ENCODE results near the gene DIAPH1.

The DIAPH1 gene

DNA sequence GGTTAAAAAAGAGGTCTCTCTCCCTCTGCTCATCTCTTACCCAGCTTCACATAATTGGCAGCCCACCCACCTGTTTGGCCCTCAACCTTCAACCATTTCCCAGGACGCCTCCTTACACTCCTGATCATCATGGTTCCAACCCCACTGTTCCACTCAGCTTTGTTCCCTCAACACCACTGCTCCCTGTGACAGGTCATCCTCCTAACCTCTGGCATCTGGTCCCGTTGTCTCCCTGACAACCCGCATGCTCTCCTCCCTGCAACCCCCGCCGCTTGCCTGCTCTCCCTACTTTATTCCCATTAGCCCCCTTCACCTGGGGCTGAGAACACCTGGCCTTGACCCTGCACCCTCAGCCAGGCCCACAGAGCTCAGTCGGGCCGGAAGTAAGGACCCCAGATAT is 117.0 kb downstream of the DIAPH1 start:
- no peak for DNase-seq

DNA sequence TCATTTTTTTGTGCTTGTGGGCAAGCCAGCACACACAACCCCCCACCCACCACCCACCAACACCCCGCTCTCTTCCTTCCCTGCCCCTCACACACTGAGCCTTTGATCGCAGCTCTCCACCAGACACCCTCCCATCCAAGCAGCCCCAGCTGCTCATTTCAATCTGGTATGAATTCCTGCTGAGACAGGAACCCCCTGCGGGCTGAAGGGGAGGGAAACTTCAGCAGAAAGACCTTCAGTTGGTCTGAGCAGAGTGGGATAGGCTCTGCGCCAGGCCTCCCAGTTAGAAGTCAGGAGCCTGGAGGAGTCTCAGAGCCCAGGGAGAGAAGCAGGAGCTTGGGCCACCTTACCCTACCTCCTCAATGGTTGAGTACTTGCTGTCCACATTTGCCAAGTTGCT is 122.8 kb downstream of the DIAPH1 start:
- no peak for DNase-seq

DNA sequence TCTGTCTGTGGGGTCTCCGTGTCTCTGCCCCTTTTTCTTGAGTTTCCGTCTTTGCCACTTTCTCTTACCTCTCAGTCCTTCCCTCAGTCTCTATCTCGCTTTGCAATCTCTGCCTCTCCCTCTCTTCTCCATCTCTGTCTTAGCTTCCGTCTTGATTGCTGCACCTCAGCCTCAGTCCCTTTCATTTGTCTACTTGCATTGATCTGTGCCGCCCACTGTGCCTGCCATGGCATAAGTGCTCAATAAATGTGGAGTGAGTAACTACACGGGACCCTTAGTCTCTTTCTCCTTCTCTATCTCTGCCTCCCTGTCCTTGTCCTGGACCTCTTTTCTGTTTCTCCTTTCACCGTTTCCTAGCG is 123.4 kb downstream of the DIAPH1 start:
- DNase-seq = no peak

DNA sequence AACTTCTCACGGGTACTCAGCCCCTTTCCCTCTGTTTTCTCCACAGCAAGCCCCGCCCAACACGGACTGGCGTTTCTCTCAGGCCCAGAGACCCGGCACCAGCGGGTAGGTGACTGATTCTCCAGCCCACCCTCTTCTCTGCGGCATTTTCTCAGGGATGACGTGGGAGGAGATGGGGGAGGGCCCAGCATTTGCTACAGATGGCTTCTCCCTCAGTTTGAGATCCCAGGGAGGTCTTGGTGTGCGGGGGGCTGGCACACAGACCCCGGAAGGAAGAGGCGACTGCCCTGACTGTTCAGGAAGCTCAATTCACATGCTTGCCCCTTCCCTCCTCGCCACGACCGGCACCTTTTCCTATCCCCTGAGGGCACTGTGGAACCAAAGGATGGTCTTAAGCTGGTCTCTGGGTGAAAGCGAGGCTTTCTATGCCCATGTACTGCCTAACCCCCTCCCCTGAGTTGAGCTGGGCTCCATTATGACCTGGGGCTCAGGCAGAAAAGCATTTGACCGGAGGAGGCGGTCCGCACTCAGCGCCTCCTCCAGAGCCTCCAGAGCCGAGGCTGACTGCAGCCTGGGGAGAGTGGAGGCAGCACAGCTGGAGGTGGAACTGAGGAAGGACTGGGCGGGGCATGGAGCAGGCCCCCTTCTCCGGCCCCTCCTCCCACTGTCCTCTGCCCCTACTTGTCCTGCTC is 123.9 kb downstream of the DIAPH1 start:
- DNase-seq = no peak

DNA sequence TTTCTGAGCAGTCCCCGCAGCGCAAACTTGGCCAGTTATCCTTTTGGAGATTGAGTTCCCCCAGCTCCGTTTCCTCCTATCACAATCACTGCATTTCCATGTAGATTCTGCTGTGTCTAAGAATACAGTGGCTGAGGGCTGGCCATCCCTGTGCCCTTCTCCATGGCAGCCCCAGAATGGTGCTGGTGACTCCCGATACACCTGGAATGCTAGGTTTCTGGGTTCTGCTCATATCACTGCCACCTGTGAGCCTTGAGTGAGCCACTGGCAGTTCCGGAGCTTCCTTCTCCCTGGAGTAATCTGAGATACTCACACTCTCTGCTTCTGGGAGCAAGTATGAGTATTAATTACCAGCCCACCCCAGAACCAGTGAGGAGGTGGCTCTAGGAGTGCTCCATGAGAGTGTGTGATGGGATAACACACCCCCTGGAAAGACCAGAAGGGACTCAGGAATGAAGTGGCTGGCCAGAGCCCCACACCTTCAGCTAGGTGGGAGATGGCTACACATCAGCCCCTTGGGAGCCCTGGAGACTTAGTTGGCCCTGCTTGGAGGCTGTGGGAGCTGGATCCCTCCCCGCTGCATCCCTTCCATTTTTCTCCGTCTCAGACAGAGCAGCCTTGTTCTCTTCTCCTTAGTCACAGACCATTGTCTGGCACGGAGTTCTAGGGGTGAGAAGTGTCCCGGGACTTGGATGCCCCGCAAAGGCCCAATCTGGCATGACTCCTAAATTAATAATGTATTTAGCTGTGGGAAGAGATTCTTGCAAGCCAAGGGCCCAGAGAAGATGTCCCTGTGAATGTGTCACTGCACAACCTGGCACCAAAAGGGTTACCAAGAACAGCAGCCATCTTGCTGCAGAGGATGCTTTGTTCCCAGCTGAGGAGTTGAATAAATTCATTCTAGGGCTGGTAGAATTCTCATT is 125.0 kb downstream of the DIAPH1 start:
- DNase-seq = no peak

DNA sequence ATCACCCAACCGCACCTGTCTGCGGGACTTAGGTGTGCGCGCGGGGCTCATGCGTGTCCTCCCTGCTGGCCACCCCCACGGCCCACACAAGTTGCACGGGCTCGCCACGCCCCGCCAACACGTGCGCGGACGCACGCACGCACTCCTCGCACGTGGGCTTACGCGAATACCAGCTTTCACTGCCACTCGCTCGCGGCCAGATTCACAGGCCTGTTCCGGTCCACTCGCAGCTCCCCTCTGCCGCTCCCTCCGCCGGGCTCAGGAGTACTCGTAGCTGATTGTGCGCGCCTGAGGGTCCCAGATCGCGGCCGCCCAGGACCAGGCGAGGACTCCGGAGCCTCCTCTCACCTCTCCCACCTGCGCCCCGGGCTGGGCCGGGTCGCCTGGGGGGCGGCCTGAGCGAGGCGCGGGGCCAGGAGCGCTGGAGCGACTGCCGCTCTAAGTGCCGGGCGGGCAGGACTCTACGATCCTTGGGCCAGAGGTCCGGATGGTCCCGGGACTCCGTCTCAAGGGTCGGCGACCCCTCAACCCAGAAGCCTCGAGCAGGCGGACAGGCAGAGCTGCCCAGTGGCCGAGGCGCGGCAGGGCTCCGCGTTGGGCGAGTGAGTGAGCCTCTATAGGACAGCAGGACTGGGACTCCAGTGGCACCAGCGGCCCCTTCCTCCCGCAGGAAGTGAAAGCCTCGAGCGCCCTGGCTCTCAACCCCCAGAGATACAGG is 126.5 kb downstream of the DIAPH1 start:
- peak; percentile 20 to 61 for DNase-seq

DNA sequence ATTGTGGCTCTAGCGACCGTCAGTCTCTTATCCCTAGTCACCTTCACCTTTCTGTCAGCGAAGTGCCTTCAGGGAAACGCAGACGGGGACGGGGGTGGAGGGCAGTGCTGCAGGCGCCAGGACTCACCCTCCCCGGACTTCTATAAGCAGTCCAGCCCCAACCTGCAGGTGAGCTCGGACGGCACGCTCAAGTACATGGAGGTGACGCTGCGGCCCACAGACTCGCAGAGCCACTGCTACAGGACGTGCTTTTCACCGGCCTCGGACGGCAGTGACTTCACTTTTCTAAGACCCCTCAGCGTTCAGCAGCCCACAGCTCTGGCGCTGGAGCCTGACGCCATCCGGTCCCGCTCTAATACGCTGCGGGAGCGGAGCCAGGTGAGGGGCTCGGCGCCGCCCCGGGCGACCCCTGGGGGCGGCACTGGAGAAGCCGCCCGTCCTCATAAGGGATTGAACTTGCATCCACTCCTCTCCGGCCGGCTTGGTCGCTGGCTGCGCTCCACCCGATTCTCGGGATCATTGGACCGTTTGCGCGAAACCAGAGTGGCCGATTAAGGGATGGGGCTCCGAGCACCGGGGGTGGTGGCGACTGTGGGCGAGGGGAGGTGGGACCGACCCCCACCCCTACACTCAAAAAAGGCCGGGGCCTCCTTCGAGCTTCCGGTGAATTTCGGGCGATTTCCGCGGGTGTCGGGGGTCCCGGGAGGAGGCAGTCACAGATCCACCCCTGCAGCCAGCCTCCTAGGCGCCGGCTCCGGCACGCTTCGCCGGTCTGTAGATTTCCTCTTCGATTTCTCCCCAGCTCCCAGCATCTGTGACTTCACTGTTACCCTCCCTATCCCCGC is 127.3 kb downstream of the DIAPH1 start:
- DNase-seq = no peak

DNA sequence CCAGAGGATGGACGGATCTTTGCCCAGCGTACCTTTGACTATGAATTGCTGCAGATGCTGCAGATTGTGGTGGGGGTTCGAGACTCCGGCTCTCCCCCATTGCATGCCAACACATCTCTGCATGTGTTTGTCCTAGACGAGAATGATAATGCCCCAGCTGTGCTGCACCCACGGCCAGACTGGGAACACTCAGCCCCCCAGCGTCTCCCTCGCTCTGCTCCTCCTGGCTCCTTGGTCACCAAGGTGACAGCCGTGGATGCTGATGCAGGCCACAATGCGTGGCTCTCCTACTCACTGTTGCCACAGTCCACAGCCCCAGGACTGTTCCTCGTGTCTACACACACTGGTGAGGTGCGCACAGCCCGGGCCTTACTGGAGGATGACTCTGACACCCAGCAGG is 128.0 kb downstream of the DIAPH1 start:
- DNase-seq = no peak

DNA sequence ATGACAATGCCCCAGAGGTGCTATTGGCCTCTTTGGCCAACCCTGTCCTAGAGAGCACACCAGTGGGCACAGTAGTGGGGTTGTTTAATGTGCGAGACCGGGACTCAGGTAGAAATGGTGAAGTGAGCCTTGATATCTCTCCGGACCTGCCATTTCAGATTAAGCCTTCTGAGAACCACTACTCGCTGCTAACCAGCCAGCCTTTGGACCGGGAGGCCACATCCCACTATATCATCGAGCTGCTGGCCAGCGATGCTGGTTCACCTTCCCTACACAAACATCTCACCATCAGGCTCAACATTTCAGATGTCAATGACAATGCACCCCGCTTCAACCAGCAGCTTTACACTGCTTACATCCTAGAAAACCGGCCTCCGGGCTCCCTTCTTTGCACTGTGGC is 128.5 kb downstream of the DIAPH1 start:
- DNase-seq = no peak

DNA sequence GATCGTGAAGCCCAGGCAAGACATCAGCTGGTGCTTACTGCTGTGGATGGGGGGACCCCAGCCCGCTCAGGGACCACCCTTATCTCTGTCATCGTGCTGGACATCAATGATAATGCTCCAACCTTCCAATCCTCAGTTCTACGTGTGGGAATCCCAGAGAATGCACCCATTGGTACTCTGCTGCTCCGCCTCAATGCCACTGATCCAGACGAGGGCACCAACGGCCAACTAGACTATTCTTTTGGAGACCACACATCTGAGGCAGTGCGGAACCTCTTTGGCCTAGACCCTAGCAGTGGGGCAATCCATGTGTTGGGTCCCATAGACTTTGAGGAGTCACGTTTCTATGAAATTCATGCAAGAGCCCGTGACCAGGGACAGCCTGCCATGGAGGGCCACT is 129.0 kb downstream of the DIAPH1 start:
- no peak for DNase-seq

DNA sequence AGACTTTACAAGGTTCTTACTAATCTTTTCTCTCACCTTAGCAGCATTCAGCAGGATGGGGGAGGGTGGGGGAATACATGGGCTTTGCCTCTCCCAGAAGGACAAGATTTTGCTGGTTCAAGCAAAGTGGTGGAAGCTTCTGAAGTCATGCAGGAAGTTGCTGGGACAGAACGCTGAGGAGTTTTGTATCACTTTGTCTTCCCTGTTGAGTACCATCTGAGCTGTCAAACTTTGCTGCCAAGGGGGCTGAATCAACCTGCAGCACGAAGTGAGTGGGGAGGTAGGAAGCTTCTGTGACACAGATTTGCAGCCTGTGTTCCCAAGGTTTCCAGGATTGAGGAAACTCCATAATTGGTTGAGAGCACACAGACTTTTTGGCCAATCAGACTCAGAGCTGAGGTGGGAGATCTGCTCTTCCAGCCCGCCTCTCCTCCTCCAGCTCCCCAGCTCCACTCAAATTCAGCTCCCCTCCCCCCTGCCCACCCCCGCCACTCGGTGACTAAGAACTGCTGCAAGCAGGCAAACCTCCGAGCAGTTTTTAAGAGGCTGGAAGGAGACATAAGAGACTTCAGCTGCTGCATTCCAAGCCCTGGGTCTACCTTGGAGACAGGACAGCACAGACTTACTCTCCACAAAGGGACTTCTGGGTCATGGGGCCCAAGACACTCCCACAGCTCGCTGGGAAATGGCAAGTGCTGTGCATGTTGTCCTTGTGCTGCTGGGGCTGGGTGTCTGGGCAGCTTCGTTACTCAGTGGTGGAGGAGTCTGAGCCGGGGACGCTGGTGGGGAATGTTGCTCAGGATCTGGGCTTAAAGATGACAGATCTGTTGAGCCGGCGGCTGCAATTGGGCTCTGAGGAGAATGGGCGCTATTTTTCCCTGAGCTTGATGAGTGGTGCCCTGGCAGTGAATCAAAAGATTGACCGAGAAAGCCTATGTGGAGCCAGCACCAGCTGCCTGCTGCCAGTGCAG is 129.9 kb downstream of the DIAPH1 start, which contains the start of gene PCDHGC5:
Gene PCDHGC5 (plus strand): TSS at position 491 of the 971 bp plus-strand sequence. CDS start 160 bp downstream, at position 651.
- DNase-seq = no peak

DNA sequence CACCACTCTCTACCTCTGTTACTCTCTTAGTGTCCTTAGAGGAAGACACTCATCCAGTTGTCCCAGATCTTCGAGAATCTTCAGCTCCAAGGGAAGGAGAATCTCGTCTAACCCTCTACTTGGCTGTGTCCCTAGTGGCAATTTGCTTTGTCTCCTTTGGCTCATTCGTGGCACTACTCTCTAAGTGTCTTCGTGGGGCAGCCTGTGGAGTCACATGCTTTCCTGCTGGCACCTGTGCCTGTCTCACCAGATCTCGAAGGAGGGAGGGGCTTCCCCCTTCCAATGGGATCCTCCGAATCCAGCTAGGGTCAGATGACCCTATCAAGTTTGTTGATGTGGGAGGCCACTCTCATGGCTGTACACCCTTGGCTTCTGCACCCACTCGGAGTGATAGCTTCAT is 131.7 kb downstream of the DIAPH1 start:
- no peak for DNase-seq

DNA sequence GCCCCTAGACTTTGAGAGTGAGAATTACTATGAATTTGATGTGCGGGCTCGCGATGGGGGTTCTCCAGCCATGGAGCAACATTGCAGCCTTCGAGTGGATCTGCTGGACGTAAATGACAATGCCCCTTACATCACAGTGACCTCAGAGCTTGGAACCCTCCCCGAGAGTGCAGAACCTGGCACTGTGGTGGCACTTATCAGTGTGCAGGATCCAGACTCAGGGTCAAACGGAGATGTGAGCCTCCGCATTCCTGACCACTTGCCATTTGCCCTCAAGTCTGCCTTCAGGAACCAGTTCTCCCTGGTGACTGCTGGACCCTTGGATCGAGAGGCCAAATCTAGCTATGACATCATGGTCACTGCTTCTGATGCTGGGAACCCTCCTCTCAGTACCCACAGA is 132.7 kb downstream of the DIAPH1 start:
- no peak for DNase-seq

DNA sequence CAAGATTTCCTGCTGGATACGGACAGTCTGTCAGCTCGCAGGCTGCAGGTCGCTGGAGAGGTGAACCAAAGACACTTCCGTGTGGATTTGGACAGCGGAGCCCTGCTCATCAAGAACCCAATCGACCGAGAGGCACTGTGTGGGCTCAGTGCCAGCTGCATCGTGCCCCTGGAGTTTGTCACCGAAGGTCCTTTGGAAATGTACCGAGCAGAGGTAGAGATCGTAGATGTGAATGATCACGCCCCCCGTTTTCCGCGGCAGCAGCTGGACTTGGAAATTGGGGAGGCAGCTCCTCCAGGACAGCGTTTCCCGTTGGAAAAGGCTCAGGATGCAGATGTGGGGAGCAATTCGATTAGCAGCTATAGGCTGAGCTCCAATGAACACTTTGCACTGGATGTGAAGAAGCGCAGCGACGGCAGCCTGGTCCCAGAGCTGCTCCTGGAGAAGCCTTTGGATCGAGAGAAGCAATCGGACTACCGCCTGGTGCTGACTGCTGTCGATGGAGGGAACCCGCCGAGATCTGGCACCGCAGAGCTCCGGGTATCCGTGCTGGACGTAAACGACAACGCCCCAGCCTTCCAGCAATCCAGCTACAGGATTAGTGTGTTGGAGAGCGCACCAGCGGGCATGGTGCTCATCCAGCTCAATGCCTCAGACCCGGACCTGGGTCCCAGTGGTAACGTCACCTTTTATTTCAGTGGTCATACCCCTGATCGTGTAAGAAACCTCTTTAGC is 133.3 kb downstream of the DIAPH1 start:
- DNase-seq = no peak

DNA sequence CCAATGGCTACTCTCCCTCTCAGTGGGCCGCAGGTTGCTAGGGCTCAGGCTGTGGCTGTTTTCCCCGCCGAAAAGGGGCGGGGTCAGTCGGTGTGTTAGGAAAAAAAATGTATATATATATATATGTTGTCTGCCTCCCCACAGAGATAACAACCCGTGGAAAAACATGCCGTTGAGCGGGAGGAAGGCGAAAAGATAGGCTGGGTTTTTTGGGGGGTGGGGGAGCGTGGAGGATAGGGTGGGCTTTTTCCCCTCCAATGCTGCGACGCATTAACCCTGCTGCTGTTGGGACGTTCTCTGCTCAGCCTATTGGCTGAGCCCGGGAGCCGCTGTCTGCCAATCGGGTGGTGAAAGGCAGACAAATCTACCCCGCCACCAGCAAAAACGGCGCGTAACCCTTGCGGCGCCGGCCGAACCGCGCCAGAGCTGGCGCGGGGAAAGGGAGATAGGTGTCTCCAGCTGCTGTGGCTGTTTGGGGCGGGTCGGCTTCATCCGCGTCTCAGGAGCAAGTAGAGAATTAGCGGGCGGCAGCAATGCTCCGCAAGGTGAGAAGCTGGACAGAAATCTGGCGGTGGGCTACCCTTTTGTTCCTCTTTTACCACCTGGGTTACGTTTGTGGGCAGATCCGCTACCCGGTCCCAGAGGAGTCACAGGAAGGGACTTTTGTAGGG is 134.0 kb downstream of the DIAPH1 start, which contains the start of gene PCDHGC4:
Gene PCDHGC4 (plus strand): TSS at position 390 of the 671 bp plus-strand sequence. CDS start 144 bp downstream, at position 534.
- DNase-seq = no peak

DNA sequence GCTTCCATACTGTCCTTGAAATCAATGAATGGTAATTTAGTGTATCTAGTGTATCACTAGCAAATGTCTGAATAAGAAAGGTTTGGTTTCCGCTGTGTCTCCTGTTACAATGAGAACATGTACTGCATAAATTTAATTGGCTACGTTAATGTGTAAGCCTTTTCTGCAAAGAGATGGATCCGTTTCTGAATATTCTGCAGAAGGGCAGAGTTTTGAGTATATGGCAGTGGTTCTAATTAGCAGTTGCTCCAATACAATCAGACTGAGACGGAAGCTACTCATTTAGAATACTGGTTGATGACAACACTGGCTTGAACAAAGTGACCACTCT is 134.5 kb downstream of the DIAPH1 start:
- DNase-seq = no peak

DNA sequence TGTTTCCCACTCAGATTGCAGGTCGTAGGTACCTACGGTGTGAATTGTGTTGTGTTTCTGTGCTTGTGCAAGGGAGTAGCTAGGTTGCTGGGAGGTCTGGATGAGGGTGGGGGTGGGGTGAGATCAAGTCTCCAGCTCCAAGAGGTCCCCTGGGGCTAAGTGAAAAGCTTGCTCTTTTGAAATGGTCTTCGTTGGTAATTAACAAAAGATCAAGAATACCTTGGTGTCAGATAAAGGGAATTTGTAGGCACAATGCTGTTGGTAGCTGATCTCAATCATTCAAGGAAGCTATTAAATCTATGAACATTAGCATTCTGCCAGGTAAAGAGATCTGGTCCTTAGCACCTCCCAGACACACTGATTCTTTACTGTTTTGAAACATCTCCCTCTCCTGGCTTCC is 134.9 kb downstream of the DIAPH1 start:
- DNase-seq = no peak

DNA sequence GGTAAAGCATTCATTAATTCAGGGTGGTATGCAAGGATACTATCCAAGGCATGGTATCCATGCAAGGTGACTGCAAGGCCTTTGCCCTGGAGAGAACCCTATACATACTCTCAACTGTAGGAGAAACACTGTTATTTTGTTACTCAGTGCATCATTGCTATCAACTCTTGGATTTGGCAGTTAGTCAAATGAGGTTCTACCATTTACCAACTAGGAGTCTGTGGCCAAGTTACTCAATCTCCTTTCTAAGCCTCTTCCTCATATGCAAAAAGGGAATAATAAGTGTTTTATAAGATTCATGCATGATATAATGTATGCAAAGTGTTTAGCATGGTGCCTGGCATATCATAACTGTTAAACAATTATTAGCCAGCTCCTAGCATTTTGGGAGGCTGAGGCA is 139.0 kb downstream of the DIAPH1 start:
- DNase-seq = no peak

DNA sequence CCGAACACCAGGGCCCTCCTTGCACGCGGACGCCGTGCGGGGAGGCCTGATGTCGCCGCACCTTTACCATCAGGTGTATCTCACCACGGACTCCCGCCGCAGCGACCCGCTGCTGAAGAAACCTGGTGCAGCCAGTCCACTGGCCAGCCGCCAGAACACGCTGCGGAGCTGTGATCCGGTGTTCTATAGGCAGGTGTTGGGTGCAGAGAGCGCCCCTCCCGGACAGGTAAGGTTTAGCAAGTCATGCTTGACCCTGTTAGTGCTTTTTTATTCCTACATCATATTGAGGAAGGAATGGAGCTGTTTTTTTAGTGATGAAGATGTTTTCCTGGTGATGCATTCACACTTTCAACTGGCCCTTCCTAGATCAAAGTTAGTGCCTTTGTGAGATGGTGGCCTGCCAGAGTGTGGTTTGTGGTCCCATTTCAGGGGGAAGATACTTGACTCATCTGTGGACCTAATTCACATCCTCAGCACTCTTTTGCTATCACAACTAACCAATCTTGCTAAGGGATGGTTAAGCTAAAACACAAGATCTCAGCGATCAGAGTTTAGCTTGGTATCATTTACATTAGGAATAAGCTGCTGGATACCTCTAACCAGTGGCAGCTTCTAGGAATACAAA is 140.4 kb downstream of the DIAPH1 start:
- DNase-seq = no peak

DNA sequence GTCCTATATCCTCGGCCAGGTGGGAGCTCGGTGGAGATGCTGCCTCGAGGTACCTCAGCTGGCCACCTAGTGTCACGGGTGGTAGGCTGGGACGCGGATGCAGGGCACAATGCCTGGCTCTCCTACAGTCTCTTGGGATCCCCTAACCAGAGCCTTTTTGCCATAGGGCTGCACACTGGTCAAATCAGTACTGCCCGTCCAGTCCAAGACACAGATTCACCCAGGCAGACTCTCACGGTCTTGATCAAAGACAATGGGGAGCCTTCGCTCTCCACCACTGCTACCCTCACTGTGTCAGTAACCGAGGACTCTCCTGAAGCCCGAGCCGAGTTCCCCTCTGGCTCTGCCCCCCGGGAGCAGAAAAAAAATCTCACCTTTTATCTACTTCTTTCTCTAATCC is 141.0 kb downstream of the DIAPH1 start:
- DNase-seq = no peak
